Activated T-helper 1 cell treated with anti-CD3 and anti-CD28 coated beads, Interleukin-2, amount 50 U/mL, for 16 hours (primary cell): Measurements from ENCODE around the gene F8.
A peak's percentile ranks its signal among the peaks of the same experiment; 100 is the strongest.
"Not testable (repeated sequence)": the region's sequence is repeated elsewhere in the genome, so short reads cannot be mapped to it uniquely, and the experiment has no call there.

Source experiments
- DNase-seq, 2 donors: peaks; one replicate each; pipeline ENCODE4 v3.0.0-alpha.2; 2020; ENCODE audit warnings: low read depth in 1 of 2, low spot score in 1 of 2

F8 gene

DNA sequence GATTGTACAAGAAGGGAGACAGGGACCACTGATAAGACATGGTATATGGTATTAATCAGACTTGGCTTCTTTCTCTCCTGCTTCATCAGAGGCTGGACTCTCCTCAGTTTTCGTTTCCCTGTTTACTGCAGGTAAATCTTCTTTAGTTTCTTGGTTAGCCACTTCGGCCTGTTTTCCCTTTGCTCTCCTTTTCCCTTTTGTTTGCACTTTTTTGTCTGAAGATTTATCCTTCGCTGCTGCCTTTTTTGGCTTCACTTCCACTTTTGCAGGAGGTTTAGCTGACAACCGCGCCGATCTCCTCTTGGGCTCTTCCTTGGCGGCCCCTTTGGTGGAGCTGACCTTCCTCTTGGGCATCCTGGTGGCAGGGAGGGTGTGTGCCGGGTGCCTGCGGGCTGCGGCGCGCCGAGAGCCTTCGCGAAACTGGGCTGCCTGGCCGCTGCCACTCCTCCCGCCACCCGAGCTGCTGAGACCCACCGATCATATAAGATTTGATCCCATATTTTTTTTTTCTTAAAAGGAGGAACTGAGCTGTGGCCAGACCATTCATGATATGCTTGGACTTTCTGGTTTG, 205.4 kb downstream of the F8 start:
- not testable (repeated sequence) for DNase-seq

DNA sequence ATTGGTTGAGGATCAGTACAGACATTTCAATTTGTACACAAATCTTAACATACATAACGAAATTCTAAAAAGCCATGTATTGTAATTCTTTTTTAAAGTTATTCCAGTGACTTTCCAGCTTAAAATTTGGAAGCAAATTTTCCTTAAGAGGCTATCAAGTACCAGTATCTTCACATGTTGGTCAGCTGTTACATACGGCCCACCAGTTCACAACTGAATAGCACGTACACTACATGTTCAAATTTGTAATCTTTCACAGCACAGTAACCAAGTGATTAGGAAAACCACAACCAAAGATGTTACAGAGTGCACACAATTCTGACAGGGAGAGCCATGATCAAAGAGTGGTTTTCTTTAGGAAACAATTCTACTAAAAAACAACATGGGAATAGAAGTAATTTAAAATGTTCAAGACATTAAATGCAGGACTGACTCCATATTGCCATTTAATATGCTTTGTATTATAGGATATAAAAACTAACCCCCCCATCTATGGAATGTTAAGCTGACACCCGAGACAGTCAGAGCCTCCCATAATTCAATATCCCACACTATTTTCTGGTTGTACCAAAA, 206.1 kb downstream of the F8 start:
- DNase-seq: not testable (repeated sequence)

DNA sequence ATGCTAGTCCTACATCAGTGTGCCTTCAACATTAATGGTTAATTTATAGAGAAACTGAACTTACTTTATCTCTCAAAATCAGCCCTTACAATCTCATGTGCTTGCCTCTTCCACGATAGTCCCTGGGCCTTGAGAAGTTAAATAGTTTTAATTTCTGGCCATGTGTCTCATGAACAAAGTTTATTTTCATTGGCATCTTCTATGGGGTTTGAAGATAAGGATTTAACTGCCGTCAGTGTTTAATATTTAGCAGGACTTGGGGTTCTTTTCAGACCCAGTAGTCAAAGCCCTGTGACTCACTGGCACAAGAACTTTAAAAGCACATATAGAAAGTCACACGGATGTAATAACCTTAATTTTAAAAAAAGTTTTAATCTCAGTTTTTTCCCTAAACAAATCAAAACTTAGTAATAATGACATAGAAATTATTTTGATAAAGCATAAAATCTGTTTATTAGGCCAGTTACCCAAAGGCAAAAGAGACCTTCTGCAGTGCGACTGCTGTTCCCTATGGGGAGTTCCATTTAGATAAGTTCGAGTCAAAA, 207.2 kb downstream of the F8 start:
- no peak for DNase-seq

DNA sequence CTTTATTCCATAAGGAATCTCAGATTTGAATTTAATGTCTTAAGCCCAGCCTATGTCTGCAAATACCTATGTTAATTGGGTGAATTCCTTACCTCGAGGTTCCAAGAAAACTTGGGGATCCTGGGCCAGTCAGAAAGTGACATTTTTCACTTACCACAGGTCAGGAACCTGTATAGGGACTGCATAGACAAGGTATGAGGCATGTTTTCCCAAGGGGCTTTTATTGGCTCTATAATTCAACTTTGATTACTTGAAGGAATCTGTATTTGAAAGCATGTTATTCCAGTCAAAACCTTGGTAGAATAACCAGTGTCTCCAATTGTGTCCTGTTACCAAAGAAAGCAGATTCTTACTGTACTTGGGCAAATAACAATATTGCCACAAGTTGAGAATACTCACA, 208.7 kb downstream of the F8 start:
- DNase-seq: no peak

DNA sequence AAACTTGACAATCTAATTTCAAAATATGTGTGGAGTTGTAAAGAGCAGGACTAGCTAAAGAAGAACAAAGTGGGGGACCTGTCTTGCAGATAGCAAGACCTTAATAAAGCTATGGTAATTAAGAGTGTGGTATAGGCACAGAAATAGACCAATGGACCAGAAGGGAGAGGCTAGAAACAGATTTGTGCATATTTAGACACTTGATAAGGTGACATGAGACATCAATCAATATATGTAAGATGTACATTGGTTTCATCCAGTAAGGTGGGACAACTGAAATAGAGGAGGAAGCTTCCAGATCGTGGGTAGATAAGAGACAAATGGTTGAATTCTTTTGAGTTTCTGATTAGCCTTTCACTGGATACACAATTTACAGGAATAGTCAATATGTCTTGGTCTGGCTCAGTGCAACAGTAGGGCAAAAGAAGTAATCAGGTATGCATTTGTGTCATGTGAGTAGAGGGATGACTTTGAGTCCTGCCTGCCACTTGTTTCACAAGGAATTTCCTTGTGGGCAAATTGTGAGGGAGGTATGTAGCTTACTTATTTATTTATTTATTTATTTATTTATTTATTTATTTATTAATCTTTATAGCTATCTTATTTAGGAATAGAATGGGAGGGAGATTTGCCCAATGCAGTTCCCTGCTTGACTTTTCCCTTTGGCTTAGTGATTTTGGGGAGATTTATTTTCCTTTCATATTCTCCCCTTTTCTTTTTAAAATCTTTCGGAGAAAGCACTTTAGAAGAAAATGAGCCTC, 210.0 kb downstream of the F8 start:
- DNase-seq: no peak

DNA sequence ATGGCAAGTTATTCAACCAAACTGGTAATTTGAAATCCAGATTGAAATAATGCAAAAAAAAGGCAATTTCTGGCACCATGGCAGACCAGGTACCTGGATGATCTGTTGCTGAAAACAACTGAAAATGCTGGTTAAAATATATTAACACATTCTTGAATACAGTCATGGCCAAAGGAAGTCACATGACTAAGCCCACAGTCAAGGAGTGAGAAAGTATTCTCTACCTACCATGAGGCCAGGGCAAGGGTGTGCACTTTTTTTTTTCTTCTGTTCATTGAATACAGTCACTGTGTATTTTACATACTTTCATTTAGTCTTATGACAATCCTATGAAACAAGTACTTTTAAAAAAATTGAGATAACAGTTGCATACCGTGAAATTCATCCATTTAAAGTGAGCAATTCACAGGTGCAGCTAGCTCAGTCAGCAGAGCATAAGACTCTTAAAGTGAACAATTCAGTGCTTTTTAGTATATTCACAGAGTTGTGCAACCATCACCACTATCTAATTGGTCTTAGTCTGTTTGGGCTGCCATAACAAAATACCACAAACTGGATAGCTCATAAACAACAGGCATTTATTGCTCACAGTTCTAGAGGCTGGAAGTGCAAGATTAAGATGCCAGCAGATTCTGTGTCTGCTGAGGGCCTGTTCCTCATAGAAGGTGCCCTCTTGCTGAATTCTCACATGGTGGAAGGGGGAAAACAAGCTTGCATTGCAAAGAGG, 212.4 kb downstream of the F8 start:
- no peak for DNase-seq

DNA sequence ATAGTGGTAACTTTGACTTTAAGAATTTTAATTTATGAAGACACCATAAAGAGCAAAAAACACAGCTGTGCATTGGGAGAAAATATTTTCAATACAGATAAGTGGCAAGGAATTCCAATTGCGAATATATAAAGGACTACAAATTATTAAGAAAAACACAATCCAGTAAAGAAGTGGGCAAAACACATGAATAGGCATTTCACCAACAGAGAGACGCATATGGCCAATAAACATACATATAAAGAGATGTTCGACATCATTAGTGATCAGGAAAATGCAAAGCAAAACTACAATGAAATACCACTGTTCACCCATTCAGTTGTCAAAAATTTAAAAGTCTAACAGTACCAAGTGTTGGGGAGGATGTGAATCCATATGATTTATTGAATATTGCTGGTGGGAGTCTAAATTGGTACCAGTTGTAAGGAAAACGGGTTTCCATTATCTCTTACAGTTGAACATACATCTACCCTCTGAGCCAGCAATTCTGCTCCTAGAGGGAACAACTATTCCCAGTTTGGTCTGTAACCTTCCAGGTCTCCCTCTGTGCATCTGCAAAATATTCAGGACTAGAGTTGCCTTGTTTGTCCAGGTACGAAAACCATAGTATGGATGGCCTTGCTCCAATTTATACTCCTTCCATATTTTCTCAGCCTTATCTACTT, 215.6 kb downstream of the F8 start:
- DNase-seq: no peak

DNA sequence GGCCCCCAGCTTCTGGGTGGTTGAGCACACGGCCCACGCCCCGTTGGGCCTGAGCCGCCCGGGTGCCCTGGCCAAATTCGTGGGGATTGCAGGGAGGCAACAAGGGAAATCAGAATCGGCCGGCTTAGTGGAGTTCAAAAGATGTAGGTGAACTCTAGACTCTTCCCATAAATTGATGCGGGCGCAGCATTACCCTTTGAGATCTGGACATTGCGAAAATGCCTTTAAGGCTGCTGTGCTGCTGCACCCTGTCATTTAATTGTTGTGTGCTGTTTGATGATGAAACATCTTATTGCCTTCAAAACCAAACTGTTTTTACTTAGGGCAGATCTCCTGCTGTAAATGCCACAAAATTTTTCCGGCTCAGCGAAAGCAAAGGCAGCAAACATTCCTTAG, 216.8 kb downstream of the F8 start:
- no peak for DNase-seq

DNA sequence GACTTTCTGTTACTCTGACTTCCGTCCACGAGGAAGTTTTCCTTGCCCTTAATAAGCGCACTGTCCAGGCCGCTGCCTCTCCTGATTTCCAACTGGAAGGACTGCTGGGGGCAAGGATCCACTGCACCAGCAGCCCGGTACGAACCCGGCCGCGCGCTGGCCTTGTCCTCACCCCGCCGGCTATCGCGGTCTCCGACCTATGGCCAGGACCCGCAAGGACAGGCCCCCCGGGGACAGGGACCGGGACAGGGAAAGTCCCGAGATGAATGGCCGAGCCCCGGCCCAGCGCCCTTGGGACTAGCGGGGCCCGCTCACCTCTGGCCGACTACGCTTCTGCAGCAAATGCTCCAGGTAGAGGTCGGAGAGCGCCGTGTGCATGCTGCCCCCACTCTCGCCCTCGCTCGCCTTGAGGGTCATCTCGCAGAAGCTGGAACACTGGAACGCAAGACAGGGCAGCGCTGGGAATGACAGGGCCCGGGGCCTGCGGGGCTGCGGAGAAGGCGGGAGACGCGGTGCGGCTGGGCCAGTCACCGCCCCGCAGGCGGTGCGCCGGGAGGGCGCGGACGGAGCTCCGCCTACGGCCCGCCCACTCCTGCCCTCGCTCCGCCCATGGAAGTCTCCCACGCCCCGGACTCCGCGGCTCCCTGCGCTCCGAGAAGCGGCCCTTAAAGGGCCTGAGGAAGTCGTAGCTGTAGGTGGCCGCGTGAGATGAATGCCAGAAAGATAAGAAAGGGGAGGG, 217.4 kb downstream of the F8 start, which contains the start of gene MPP1:
TSS of gene MPP1 (minus strand) at position 529 of the 739 bp plus-strand sequence. CDS start at position 417, 112 bp downstream.
- DNase-seq: peak; percentile 51 to 58

DNA sequence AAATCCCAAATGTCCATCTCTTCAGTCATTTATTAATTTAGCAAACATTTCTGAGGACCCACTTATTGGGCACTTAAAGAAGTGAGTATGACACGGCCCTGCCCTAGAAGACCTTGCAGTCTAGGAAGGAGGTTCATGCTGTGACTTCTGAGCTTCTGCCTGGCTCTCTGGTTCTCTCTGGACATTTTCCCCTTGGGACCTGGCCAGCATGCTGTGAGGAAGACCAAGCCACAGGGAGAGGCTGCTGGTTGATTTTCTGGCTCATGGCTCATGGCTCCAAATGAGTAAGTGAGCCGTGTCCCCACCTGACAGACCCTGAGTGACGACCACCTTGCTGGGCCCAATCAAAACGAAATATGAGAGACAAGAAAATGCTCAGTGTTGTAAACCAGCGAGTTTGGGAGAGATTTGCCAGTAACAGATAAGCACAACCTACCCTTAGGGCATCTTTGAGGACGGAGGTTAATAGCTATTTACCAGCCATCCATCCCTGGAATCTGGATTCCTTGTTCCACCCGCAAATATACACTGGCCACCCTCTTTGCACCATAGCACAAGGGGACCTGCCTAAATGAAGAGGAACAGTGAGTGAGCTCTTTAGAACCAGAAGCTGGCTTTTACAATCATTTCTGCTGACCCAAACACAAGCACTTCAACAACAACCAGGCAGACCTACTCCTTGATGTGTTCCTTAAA, 218.1 kb downstream of the F8 start:
- DNase-seq: no peak

DNA sequence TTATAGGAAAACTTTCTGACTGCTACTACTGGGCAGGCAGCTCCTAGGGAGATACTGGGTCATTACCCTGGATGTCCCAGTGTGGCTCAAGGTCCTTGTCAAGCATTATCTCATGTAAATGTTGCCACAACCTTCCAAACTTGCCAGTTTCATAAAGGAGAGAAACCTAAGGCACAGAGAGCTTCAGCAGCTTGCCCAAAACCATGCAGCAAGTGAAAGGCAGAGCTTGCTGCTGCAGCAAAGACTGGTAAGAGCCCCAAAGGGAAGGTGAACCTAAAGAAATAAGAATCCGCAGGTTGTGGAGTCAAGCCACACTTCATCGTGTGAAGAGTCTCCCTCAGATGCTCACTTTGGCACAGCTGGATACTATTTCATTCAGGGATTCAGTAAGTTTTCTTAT, 219.6 kb downstream of the F8 start:
- no peak for DNase-seq

DNA sequence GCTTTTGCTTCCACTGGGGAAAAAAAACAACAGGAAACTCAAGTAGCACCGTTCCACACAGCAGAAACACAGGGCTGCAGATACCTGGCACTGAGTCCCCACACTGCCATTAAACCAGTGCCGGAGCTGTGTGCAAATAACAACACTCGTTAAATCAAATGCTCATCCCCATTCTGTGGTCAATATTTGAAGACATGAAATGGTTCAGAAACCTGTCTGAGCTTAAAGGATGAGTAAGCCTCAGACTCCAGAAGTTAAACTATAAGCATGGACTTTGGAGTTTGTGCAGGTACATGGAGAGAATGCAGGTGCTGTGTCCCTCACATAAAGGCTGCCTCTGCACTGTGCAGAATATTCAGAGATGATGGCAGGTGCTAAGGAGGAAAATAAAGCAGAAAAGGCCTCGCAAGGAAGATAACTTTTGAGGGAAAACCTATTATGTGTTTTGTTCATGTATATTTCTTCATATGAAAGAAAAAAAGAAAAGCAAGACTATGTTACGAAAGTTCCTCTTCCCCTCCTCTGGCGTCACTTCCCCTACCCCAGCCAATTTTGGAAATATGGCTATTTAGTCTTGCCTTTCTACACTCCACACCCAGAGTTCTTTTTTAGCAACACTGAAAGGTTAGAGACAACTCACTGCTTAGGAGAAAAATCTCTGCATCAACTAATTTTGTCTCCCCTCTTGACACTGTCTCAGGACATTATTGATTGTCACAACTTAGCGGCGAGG, 221.9 kb downstream of the F8 start:
- no peak for DNase-seq

DNA sequence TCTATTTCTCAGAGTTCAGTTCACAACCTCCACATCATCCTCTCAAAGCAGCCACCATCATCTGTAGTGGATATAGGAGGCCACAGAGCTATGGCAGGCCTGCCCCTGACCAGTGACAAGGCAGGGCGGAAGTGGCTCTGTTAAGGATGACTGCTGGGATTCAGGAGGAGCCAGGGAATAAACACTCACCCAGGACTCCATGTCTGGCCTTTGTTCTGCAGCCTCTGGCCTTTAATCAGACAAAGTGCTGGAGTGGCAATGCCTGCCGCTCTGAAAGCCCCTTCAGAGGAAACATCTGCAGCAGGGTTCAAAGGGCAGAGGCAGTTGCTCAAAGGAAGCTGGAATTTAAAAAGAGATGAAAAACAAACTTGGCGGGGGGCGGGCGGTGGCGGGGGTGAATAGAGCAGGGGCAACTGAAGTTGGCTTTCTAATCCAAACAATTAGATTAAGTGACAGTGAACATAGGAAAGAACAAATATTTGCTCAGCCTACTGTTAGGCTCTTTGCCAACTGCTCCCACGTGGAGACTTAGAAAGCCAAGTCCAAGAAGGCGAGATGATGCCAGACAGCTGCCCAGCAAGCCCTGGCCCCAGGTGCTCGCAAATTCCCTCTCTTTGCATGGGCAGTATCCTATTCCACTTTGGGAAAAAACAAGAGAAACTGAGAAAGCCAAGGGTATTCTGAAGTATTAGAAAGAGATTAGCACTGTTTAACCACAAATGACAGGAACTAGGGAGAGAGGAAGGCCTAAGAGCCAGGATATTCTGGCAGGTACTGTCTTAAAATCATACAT, 222.8 kb downstream of the F8 start:
- DNase-seq: no peak

DNA sequence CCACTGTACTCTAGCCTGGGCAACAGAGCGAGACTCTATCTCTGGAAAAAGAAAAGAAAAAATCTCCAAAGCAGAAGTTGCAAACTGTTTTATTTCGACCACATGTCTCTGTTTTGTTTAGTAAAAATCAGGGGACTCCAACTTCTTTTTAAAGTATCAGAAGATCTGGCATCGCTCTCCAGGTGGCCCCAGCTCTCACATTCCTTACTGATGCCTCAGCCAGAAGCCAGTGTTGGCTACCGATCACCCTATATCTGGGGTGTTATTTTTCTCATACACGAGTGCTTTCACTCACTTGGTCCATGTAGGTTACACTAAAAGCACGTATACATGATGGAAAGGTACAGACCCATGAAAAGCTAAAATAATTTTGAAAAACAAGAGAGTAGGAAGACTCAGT, 225.5 kb downstream of the F8 start:
- DNase-seq: no peak

DNA sequence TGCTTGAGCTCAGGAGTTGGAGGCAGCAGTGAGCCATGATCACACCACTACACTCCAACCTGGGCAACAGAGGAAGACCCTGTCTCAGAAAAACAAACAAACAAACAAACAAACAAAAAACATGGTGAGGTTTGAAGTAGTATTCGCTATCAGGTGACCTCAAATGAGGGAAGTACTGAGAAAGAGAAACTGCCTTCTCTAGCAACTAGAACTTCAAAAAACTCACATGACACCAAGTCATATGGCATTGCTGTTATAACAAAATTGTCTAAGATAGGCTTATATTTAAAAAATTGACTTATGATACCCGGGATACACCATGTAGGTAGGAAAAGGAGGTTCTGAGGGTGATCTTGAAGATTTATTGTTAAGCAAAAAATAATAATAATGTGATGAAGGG, 227.5 kb downstream of the F8 start:
- DNase-seq: no peak

DNA sequence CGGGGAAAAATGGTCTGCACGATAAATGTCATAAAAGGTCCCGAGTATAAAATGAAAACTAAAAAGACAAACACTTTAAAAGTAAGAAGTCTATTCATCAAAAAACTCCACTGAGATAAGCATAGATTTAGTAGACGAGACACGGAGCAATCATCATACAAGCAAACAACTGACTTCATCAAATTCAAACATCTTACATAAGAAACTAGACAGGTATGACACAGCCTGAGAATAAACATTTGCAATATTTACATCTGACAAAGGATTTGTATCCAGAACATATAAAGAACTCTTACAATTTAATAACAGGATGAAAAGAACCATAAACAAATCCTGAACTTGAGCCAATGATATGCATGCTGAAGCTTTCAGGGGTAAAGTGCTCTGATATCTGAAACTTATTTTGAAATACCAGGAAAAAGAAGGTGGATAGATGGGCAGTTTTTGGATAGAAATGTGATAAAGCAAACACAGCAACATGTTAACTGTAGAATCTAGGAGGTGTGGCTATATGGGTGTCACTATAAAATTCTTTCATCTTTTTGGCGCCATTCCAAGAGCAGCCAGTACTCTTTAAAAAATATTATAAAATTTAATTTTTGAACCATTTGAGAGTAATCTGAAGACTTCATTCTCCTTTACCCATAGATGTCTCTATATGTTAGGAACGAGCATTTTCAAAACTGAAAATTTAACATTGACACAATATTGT, 229.3 kb downstream of the F8 start:
- no peak for DNase-seq

DNA sequence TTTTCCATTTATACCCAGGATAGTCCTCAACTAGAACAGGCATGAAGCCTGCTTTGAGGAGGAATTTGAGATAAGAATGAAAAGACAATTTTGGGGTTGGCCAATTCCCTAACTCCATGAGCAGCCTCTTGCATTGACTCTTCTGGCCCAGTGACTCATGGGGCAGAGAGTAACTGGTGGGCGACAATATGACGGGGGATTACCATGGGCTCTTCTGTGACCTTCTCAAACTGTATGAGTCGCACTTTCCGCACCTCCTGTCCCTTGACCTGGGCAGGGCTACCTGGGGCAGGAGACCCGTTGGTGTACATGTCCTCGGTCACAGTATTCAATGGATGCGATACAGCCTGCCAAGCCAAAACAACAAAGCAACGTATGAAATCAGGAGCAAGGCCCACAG, 230.6 kb downstream of the F8 start:
- no peak for DNase-seq

DNA sequence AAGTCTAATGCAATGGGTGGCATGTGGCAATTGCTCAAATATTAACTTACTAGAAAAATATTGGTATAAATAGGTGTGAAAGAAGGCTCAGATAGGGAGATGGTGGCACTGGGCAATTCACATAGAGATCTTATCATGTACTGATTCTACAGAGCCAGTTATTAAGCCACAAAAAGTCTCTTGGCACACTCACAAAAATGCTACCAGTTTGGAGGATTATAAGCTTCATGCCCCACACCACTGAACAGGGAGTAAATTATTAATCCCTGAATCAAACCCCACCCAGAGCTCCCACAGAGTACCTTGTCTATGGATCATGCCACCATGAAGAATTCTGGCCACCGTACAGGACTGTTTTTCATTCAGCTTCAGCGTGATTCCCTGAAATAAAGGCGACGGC, 231.1 kb downstream of the F8 start:
- DNase-seq: no peak
